H1 (cell line): ENCODE data around the gene TAAR1. TPM values are rescaled to one million over a fixed set of nuclear protein-coding genes. Genes with fewer than 3 reads are reported as not detected.

Source experiments
- ATF2 ChIP-seq: IDR thresholded peaks from 2 replicates; pipeline ENCODE4 v1.6.1; 2012; ENCODE audit warnings: low read length, inconsistent platforms
- KDM4A ChIP-seq: IDR thresholded peaks from one replicate; pipeline ENCODE4 v1.7.1; 2012; ENCODE audit warnings: low read depth, mild to moderate bottlenecking, moderate library complexity, low read length, inconsistent platforms; ENCODE audit not compliant: severe bottlenecking
- polyA plus RNA-seq, 7 experiments: library from polyadenylated mRNA; depleted of rRNA in 3 of 7; stranded (reverse) in 5 of 7; unstranded in 2 of 7; fragments of >200 nt in 5 of 7; fragments of 200-250 nt in 2 of 7; gene quantifications; 1 replicate in 5 of 7; 2 replicates in 1 of 7; 4 replicates in 1 of 7; pipeline versions ENCODE4 v1.2.1 to v1.2.3, GENCODE V29; 2011 to 2013; ENCODE audit warnings: missing spikeins in 2 of 7, mixed read lengths in 2 of 7
- total RNA-seq: library from RNA; stranded (reverse); fragmentation: NEBNext Ultra II Directional; extraction: Animal tissue kit (Norgen Biotek cat#: 25700); gene quantifications from 2 replicates; pipeline ENCODE4 v1.2.1, GENCODE V29; 2021

TAAR1 gene
- total and polyA plus RNA-seq, 2 of the 8 experiments (the other 6 are each of a cell fraction or from before 2014, with no cell fraction given): not detected

DNA sequence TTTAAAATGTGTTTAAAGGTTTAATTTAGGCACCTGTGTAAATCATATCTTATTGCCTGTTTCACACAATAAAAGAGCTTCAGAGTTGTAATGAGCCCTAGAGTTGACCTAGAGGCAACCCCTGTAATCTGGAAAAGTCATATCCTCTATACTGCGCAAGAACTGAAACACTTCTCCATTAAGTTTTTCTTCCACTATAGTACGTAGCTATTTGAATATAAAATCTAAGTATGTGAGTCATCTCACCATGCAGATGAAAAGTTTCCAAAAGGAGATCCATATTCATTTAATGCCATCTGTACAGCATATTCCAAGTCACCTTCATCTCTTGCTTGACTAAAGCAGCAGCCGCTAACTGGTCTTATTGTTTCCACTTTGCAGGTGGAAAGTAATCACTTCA lies 26.0 kb upstream of the TAAR1 start (continued):
- no peak for TF ChIP-seq KDM4A
- no peak for TF ChIP-seq ATF2
